ENCODE results near the gene EFNA5. TPM values are rescaled to one million over a fixed set of nuclear protein-coding genes. Genes with fewer than 3 reads are reported as not detected.

EFNA5 gene
- polyA plus RNA-seq, 1 donor from 2014 or later: 4.2 TPM

DNA sequence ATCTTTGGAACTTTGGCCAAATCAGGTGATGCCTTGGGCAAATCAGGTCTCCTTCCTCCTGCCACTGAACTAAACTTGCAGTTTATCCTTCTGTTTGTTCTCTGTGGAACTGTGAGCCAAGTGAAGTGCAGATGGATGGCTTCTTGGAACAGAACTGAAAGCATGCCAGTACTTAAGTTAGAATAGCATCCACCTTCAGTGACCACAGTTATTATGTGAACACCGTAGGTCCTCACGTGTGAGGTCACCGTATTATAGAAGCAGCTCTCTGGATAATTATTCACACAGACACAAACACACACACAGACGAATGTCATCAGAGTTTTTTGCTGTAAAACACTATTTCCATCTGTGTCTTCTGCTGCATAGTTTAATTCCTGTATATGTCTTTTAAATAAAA lies 162.6 kb downstream of the EFNA5 start:
- Histone ChIP-seq H3K27ac (ENCODE audit: low read length) (no peak overlapping the region), H3K79me2 (replicated peaks; ENCODE audit: insufficient read depth, low read length) (peaks cover 29% of the 10 kb centered on the region), H3K9ac (ENCODE audit: low read length) (no peak overlapping the region), H3K36me3 (ENCODE audit: insufficient read depth, low read length) (no peaks in the 10 kb centered on the region), H3K4me2 (ENCODE audit: low read length) (no peak overlapping the region), H3K9me3 (ENCODE audit: low read length) (no peaks in the 10 kb centered on the region), H3K4me3 (ENCODE audit: low read length) (no peak overlapping the region), H3F3A (ENCODE audit: insufficient read depth, low read length, poor library complexity, severe bottlenecking) (no peaks in the 10 kb centered on the region), H3K27me3 (ENCODE audit: insufficient read depth, low read depth, low read length) (no peaks in the 10 kb centered on the region), H2AFZ (ENCODE audit: low read depth, low read length) (no peak overlapping the region), H4K20me1 (ENCODE audit: insufficient read depth) (no peaks in the 10 kb centered on the region), H3K9me2 (ENCODE audit: insufficient read depth, low read length) (no peaks in the 10 kb centered on the region)
- TF ChIP-seq, protein P1, sequence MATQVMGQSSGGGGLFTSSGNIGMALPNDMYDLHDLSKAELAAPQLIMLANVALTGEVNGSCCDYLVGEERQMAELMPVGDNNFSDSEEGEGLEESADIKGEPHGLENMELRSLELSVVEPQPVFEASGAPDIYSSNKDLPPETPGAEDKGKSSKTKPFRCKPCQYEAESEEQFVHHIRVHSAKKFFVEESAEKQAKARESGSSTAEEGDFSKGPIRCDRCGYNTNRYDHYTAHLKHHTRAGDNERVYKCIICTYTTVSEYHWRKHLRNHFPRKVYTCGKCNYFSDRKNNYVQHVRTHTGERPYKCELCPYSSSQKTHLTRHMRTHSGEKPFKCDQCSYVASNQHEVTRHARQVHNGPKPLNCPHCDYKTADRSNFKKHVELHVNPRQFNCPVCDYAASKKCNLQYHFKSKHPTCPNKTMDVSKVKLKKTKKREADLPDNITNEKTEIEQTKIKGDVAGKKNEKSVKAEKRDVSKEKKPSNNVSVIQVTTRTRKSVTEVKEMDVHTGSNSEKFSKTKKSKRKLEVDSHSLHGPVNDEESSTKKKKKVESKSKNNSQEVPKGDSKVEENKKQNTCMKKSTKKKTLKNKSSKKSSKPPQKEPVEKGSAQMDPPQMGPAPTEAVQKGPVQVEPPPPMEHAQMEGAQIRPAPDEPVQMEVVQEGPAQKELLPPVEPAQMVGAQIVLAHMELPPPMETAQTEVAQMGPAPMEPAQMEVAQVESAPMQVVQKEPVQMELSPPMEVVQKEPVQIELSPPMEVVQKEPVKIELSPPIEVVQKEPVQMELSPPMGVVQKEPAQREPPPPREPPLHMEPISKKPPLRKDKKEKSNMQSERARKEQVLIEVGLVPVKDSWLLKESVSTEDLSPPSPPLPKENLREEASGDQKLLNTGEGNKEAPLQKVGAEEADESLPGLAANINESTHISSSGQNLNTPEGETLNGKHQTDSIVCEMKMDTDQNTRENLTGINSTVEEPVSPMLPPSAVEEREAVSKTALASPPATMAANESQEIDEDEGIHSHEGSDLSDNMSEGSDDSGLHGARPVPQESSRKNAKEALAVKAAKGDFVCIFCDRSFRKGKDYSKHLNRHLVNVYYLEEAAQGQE (IDR thresholded peaks at IDR 0.05; ENCODE audit: borderline replicate concordance): no peak
- TF ChIP-seq EP300 (conservative IDR thresholded peaks at IDR 0.05; ENCODE audit: poor library complexity, severe bottlenecking) (no peak), EZH2 (IDR thresholded peaks at IDR 0.05; ENCODE audit: borderline replicate concordance, insufficient read depth, low read length, poor library complexity, severe bottlenecking) (no peak), MXI1 (conservative IDR thresholded peaks at IDR 0.05; ENCODE audit: poor library complexity, severe bottlenecking) (no peak), TAF1 (IDR thresholded peaks at IDR 0.05; ENCODE audit: low read depth) (no peak), CTCF (IDR thresholded peaks at IDR 0.05; ENCODE audit: poor library complexity, severe bottlenecking) (no peak)

DNA sequence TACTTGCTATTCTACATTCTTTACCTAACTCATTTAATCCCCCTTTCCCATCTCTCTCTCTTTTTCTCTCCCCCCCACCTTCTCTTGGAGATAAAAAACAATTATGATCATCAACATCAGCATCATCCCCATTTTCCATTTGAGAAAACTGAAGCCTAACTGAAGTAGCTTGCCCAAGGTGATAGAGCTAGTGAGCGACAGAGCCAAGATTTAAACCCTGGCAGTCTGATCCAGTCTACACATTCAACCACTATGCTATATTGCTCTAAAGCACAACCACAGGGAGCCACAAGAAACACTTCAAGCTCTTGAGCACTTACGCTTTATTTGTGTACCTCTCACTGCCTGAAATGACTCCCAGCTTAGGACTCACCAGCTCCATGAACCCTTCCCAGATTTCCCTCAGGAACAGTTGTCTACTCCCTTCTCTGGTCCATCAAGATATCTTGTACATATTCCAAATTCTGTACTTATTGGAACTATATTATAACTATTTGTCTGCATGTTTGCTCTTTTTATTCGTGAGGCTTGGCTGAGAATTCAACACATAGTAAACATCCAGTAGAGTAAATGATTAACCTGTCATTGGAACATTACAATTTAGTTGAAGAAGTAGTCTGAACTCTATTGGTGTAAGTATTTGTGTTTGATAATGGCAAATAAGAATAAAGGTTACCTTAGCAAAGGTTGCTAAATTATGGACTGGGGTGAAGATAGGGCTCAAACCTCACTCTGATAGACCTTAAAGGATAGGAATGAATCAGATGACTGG lies 164.8 kb downstream of the EFNA5 start:
- no peaks in the 10 kb centered on the region for H3K9me2 ChIP-seq (ENCODE audit: insufficient read depth, low read length)
- no peak overlapping the region for H2AFZ ChIP-seq (ENCODE audit: low read depth, low read length)
- H3K4me3 ChIP-seq (ENCODE audit: low read length): no peak overlapping the region
- no peaks in the 10 kb centered on the region for H3K27me3 ChIP-seq (ENCODE audit: insufficient read depth, low read depth, low read length)
- H3K9ac ChIP-seq (ENCODE audit: low read length): no peak overlapping the region
- H3K79me2 ChIP-seq (replicated peaks; ENCODE audit: insufficient read depth, low read length): peaks cover 33% of the 10 kb centered on the region
- no peaks in the 10 kb centered on the region for H4K20me1 ChIP-seq (ENCODE audit: insufficient read depth)
- TF ChIP-seq, protein P1 (IDR thresholded peaks at IDR 0.05; ENCODE audit: borderline replicate concordance): no peak
- no peak for TF ChIP-seq SMC3 (conservative IDR thresholded peaks at IDR 0.05; ENCODE audit: poor library complexity)
- TF ChIP-seq EZH2 (IDR thresholded peaks at IDR 0.05; ENCODE audit: borderline replicate concordance, insufficient read depth, low read length, poor library complexity, severe bottlenecking): no peak
- no peak for TF ChIP-seq EP300 (conservative IDR thresholded peaks at IDR 0.05; ENCODE audit: poor library complexity, severe bottlenecking)
- no peak for TF ChIP-seq RAD21 (conservative IDR thresholded peaks at IDR 0.05)
- TF ChIP-seq POLR2AphosphoS5 (IDR thresholded peaks at IDR 0.05): no peak
- no peak for TF ChIP-seq CTCF (IDR thresholded peaks at IDR 0.05; ENCODE audit: poor library complexity, severe bottlenecking)
- TF ChIP-seq TAF1 (IDR thresholded peaks at IDR 0.05; ENCODE audit: low read depth): no peak
- TF ChIP-seq MXI1 (conservative IDR thresholded peaks at IDR 0.05; ENCODE audit: poor library complexity, severe bottlenecking): no peak
- no peaks in the 10 kb centered on the region for H3F3A ChIP-seq (ENCODE audit: insufficient read depth, low read length, poor library complexity, severe bottlenecking)
- H3K9me3 ChIP-seq (ENCODE audit: low read length): no peaks in the 10 kb centered on the region
- H3K4me2 ChIP-seq (ENCODE audit: low read length): no peak overlapping the region
- H3K27ac ChIP-seq (ENCODE audit: low read length): no peak overlapping the region
- H3K36me3 ChIP-seq (ENCODE audit: insufficient read depth, low read length): no peaks in the 10 kb centered on the region

Measured in neural cell (in vitro differentiated cells).